Activated naive CD4-positive, alpha-beta T cell treated with anti-CD3 and anti-CD28 coated beads for 36 hours (primary cell): ENCODE results near the gene SIX5. TPM values are rescaled to one million over a fixed set of nuclear protein-coding genes. Genes with fewer than 3 reads are reported as not detected.

Source experiments
- CTCF ChIA-PET: fragments of 350-600 bp; sonication (Branson Sonifier 250); formaldehyde crosslinking; loops from one replicate; lab custom pipeline; 2021; ENCODE audit warnings: antibody characterized with exemption; lab: Charles Lee
- DNase-seq: peaks from one replicate; pipeline ENCODE4 v3.0.0-alpha.2; 2020
- H3K27ac Mint-ChIP-seq: one replicate; pipeline ENCODE4 v1.8.0; 2021; ENCODE audit warnings: mild to moderate bottlenecking, mixed read lengths
- H3K27me3 Mint-ChIP-seq: one replicate; pipeline ENCODE4 v1.8.0; 2021; ENCODE audit warnings: low read depth, mixed read lengths
- H3K36me3 Mint-ChIP-seq: one replicate; pipeline ENCODE4 v1.8.0; 2021; ENCODE audit warnings: low read depth, mixed read lengths
- H3K4me1 Mint-ChIP-seq: one replicate; pipeline ENCODE4 v1.8.0; 2021; ENCODE audit warnings: low read depth, mixed read lengths
- H3K4me3 Mint-ChIP-seq: one replicate; pipeline ENCODE4 v1.8.0; 2021; ENCODE audit warnings: mild to moderate bottlenecking, moderate library complexity, mixed read lengths
- H3K9me3 Mint-ChIP-seq: one replicate; pipeline ENCODE4 v1.8.0; 2021; ENCODE audit warnings: mixed read lengths
- intact Hi-C: fragments of 100-400 bp; cut with micrococcal nuclease; formaldehyde crosslinking; loops from one replicate; pipeline ENCODE4 v1.15.1; 2023
- total RNA-seq, 2 experiments: library from RNA; stranded (reverse); gene quantifications; one replicate each; pipeline ENCODE4 v1.2.3, GENCODE V29; 2021

Gene SIX5
- total RNA-seq, 2 experiments from 2014 or later: 1.8 to 2.2 TPM

GRCh38 chr19:45770192-45771101 lies 1.4 kb upstream of the SIX5 start:
- H3K9me3 Mint-ChIP-seq: no peaks in the 10 kb centered on the region
- peaks cover 10% of the 10 kb centered on the region for H3K4me1 Mint-ChIP-seq
- H3K27me3 Mint-ChIP-seq: peaks cover 16% of the 10 kb centered on the region
- H3K36me3 Mint-ChIP-seq: no peaks in the 10 kb centered on the region
- H3K27ac Mint-ChIP-seq: no peak overlapping the region
- peak overlapping the region; percentile 81 for H3K4me3 Mint-ChIP-seq
- peak; percentile 89 for DNase-seq
- intact Hi-C loops: loop anchor here (1.0 kb wide), 6 partner anchors 9 to 225 kb away; partner anchors contain the start of genes CCDC61, MYPOP and SYMPK
- CTCF ChIA-PET: interaction anchor here (0.5 to 6.1 kb wide), 13 partner anchors 9 to 1634 kb away, joined by 3 to 127 read pairs (median 5); partner anchors contain the start of genes DMPK, DMWD and MYPOP

DNA sequence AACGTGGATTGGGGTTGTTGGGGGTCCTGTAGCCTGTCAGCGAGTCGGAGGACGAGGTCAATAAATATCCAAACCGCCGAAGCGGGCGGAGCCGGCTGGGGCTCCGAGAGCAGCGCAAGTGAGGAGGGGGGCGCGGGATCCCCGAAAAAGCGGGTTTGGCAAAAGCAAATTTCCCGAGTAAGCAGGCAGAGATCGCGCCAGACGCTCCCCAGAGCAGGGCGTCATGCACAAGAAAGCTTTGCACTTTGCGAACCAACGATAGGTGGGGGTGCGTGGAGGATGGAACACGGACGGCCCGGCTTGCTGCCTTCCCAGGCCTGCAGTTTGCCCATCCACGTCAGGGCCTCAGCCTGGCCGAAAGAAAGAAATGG lies 754 bp upstream of the SIX5 start:
- no peaks in the 10 kb centered on the region for H3K9me3 Mint-ChIP-seq
- no peaks in the 10 kb centered on the region for H3K36me3 Mint-ChIP-seq
- CTCF ChIA-PET: interaction anchor here (0.6 to 6.1 kb wide), 16 partner anchors 9 to 191 kb away, joined by 3 to 127 read pairs (median 6); partner anchors contain the start of genes DMWD, MYPOP and SYMPK
- H3K27me3 Mint-ChIP-seq: peaks cover 19% of the 10 kb centered on the region
- H3K4me1 Mint-ChIP-seq: peaks cover 10% of the 10 kb centered on the region
- no peak overlapping the region for H3K27ac Mint-ChIP-seq
- intact Hi-C loops: loop anchor here (1.0 kb wide), 12 partner anchors 9 to 246 kb away; partner anchors contain the start of genes CCDC61, DMWD, FBXO46 and IRF2BP1
- peak overlapping the region; percentile 81 for H3K4me3 Mint-ChIP-seq
- DNase-seq: no peak

- Mint-ChIP-seq H3K4me3 (peak overlapping the region; percentile 81), H3K4me1 (peaks cover 10% of the 10 kb centered on the region), H3K27me3 (peaks cover 23% of the 10 kb centered on the region), H3K36me3 (no peaks in the 10 kb centered on the region), H3K9me3 (no peaks in the 10 kb centered on the region), H3K27ac (no peak overlapping the region)
- DNase-seq: peak; percentile 53
- CTCF ChIA-PET: interaction anchor here (0.6 to 6.1 kb wide), 9 partner anchors 11 to 963 kb away, joined by 3 to 127 read pairs (median 5); partner anchors contain the start of gene SYMPK
- intact Hi-C loops: no loop called here
These were observed 433 bp downstream of the SIX5 start for GRCh38 chr19:45768655-45768983.

- Mint-ChIP-seq H3K36me3 (no peaks in the 10 kb centered on the region), H3K27me3 (peaks cover 23% of the 10 kb centered on the region), H3K27ac (no peak overlapping the region), H3K4me1 (peaks cover 10% of the 10 kb centered on the region), H3K9me3 (no peaks in the 10 kb centered on the region), H3K4me3 (peak overlapping the region; percentile 68)
- intact Hi-C loops: no loop called here
- DNase-seq: no peak
- CTCF ChIA-PET: interaction anchor here (0.9 to 6.1 kb wide), 6 partner anchors 11 to 547 kb away, joined by 3 to 127 read pairs (median 5); no protein-coding TSS in a partner anchor
These were observed 984 bp downstream of the SIX5 start for GRCh38 chr19:45767881-45768654.

GRCh38 chr19:45767410-45767880 lies 1.6 kb downstream of the SIX5 start:
- Mint-ChIP-seq H3K4me1 (peaks cover 10% of the 10 kb centered on the region), H3K27me3 (peaks cover 23% of the 10 kb centered on the region), H3K36me3 (no peaks in the 10 kb centered on the region), H3K27ac (no peak overlapping the region), H3K4me3 (no peak overlapping the region), H3K9me3 (no peaks in the 10 kb centered on the region)
- intact Hi-C loops: no loop called here
- CTCF ChIA-PET: interaction anchor here (0.9 to 6.1 kb wide), 2 partner anchors 32 to 546 kb away, joined by 3 to 127 read pairs; no protein-coding TSS in a partner anchor
- no peak for DNase-seq

GRCh38 chr19:45766869-45767346 lies 2.1 kb downstream of the SIX5 start:
- intact Hi-C loops: no loop called here
- H3K27me3 Mint-ChIP-seq: peaks cover 23% of the 10 kb centered on the region
- peaks cover 10% of the 10 kb centered on the region for H3K4me1 Mint-ChIP-seq
- no peak overlapping the region for H3K4me3 Mint-ChIP-seq
- no peak for DNase-seq
- CTCF ChIA-PET: no interaction called here
- no peaks in the 10 kb centered on the region for H3K9me3 Mint-ChIP-seq
- no peaks in the 10 kb centered on the region for H3K36me3 Mint-ChIP-seq
- H3K27ac Mint-ChIP-seq: no peak overlapping the region

GRCh38 chr19:45766296-45766868 lies 2.7 kb downstream of the SIX5 start:
- Mint-ChIP-seq H3K27me3 (peaks cover 23% of the 10 kb centered on the region), H3K36me3 (no peaks in the 10 kb centered on the region), H3K4me1 (peaks cover 10% of the 10 kb centered on the region), H3K9me3 (no peaks in the 10 kb centered on the region), H3K27ac (no peak overlapping the region), H3K4me3 (no peak overlapping the region)
- CTCF ChIA-PET: no interaction called here
- no peak for DNase-seq
- intact Hi-C loops: no loop called here

GRCh38 chr19:45765702-45766295 lies 3.3 kb downstream of the SIX5 start:
- Mint-ChIP-seq H3K9me3 (no peaks in the 10 kb centered on the region), H3K4me3 (no peak overlapping the region), H3K4me1 (peaks cover 10% of the 10 kb centered on the region), H3K27ac (no peak overlapping the region), H3K27me3 (peaks cover 20% of the 10 kb centered on the region), H3K36me3 (no peaks in the 10 kb centered on the region)
- intact Hi-C loops: no loop called here
- no peak for DNase-seq
- CTCF ChIA-PET: no interaction called here

GRCh38 chr19:45764945-45765701 lies 3.9 kb downstream of the SIX5 start:
- no peak overlapping the region for H3K4me3 Mint-ChIP-seq
- H3K9me3 Mint-ChIP-seq: no peaks in the 10 kb centered on the region
- no peak overlapping the region for H3K27ac Mint-ChIP-seq
- no peaks in the 10 kb centered on the region for H3K36me3 Mint-ChIP-seq
- H3K4me1 Mint-ChIP-seq: peaks cover 8% of the 10 kb centered on the region
- no peak for DNase-seq
- intact Hi-C loops: no loop called here
- H3K27me3 Mint-ChIP-seq: peaks cover 20% of the 10 kb centered on the region
- CTCF ChIA-PET: no interaction called here

- H3K9me3 Mint-ChIP-seq: no peaks in the 10 kb centered on the region
- H3K4me3 Mint-ChIP-seq: no peak overlapping the region
- H3K27me3 Mint-ChIP-seq: peaks cover 21% of the 10 kb centered on the region
- CTCF ChIA-PET: no interaction called here
- no peak overlapping the region for H3K27ac Mint-ChIP-seq
- intact Hi-C loops: no loop called here
- H3K36me3 Mint-ChIP-seq: no peaks in the 10 kb centered on the region
- no peak for DNase-seq
- peaks cover 5% of the 10 kb centered on the region for H3K4me1 Mint-ChIP-seq
These were observed 4.6 kb downstream of the SIX5 start for GRCh38 chr19:45764475-45764874.

- H3K36me3 Mint-ChIP-seq: no peaks in the 10 kb centered on the region
- peaks cover 4% of the 10 kb centered on the region for H3K4me1 Mint-ChIP-seq
- no peak overlapping the region for H3K27ac Mint-ChIP-seq
- H3K9me3 Mint-ChIP-seq: no peaks in the 10 kb centered on the region
- no peak overlapping the region for H3K4me3 Mint-ChIP-seq
- H3K27me3 Mint-ChIP-seq: peaks cover 23% of the 10 kb centered on the region
- intact Hi-C loops: no loop called here
- DNase-seq: no peak
- CTCF ChIA-PET: no interaction called here
These were observed 5.3 kb downstream of the SIX5 start for GRCh38 chr19:45763691-45764294.
